Thoracic aorta (tissue), 2 donors: ENCODE data around the gene MAP9. TPM values are rescaled to one million over a fixed set of nuclear protein-coding genes. Genes with fewer than 3 reads are reported as not detected.

Source experiments
- ATAC-seq: fragments of 150-250 bp; one replicate; pipeline ENCODE4 v1.8.0; 2017; ENCODE audit warnings: low read depth; ENCODE audit not compliant: insufficient number of reproducible peaks, low FRiP score
- DNase-seq: peaks from one replicate; pipeline ENCODE4 v3.0.0-alpha.2; 2020; ENCODE audit warnings: low spot score
- H3K27ac ChIP-seq, 2 donors: fragments of 200-600 bp; sonication (generic); 1 replicate in 1 of 2; 2 replicates in 1 of 2; pipeline ENCODE4 v1.5.1; 2016; ENCODE audit warnings: mild to moderate bottlenecking in 2 of 2, moderate library complexity in 2 of 2
- H3K27me3 ChIP-seq: fragments of 200-600 bp; sonication (generic); replicated peaks from 2 replicates; pipeline ENCODE4 v1.6.0; 2016; ENCODE audit warnings: mild to moderate bottlenecking; ENCODE audit not compliant: insufficient read depth
- H3K36me3 ChIP-seq: fragments of 200-600 bp; sonication (generic); one replicate; pipeline ENCODE4 v1.5.1; 2016
- H3K4me1 ChIP-seq, 2 donors: fragments of 200-600 bp; sonication (generic); 1 replicate in 1 of 2; 2 replicates in 1 of 2; pipeline versions ENCODE4 v1.5.1 to v1.6.0; 2016; ENCODE audit warnings: low read depth in 2 of 2, mild to moderate bottlenecking in 1 of 2; ENCODE audit not compliant: control insufficient read depth in 1 of 2
- H3K4me3 ChIP-seq: fragments of 200-600 bp; sonication (generic); 2 replicates; pipeline ENCODE4 v1.5.1; 2016; ENCODE audit warnings: mild to moderate bottlenecking
- H3K9me3 ChIP-seq: fragments of 200-600 bp; sonication (generic); 2 replicates; pipeline ENCODE4 v1.5.1; 2016
- total RNA-seq, 2 donors: library from RNA; depleted of rRNA; stranded (reverse); fragments of >200 nt; gene quantifications; one replicate each; pipeline versions ENCODE4 v1.1.0 to v1.2.3, GENCODE V29; 2016
- TF ChIP-seq, protein P1 (sequence below): fragments of 200-600 bp; sonication (generic); IDR thresholded peaks from one replicate; pipeline ENCODE4 v1.5.1; 2019; ENCODE audit warnings: antibody characterized with exemption

Gene MAP9
- total RNA-seq, 2 donors from 2014 or later: 12.9 to 22.5 TPM

DNA sequence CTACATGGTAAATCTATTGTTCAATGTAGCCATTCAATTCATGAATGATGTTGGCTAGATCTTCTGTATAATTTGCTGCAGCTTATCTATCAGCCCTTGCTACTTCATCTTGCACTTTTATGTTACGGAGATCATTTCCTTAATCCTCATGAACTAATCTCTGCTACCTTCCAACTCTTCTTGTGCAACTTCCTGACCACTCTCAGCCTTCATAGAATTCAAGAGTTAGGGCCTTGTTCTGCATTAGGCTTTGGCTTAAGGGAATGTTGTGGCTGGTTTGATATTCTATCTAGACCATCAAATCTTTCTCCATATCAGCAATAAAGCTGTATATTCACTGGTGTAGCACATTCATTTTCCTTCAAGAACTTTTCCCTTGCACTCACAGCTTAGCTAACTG lies 36.7 kb upstream of the MAP9 start:
- TF ChIP-seq, protein P1, sequence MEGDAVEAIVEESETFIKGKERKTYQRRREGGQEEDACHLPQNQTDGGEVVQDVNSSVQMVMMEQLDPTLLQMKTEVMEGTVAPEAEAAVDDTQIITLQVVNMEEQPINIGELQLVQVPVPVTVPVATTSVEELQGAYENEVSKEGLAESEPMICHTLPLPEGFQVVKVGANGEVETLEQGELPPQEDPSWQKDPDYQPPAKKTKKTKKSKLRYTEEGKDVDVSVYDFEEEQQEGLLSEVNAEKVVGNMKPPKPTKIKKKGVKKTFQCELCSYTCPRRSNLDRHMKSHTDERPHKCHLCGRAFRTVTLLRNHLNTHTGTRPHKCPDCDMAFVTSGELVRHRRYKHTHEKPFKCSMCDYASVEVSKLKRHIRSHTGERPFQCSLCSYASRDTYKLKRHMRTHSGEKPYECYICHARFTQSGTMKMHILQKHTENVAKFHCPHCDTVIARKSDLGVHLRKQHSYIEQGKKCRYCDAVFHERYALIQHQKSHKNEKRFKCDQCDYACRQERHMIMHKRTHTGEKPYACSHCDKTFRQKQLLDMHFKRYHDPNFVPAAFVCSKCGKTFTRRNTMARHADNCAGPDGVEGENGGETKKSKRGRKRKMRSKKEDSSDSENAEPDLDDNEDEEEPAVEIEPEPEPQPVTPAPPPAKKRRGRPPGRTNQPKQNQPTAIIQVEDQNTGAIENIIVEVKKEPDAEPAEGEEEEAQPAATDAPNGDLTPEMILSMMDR: no peak
- Histone ChIP-seq H3K4me1 (no peaks in the 10 kb centered on the region), H3K27me3 (no peaks in the 10 kb centered on the region), H3K4me3 (no peak overlapping the region), H3K9me3 (no peaks in the 10 kb centered on the region), H3K36me3 (no peaks in the 10 kb centered on the region), H3K27ac (no peak overlapping the region)
- DNase-seq (no peak), ATAC-seq (no peak)

DNA sequence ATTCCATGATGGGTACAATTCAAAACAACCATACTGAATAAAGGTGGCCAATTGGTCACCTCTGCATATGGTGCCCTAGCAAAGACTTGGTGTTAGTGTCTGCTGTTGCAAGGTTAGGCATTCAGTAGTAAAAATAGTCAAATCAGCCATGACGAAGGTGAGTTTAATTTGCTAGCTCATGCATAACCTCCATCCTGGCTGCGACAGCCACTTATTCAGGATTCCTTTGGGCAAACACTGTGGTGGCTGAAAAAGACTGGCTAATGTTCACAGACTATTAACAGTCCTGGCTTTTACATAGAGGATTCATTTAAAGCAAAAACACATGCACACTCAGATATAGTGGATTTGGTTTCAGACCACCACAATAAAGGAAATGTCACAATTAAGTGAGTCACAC lies 34.8 kb upstream of the MAP9 start:
- Histone ChIP-seq H3K27me3 (no peaks in the 10 kb centered on the region), H3K4me1 (peaks cover 0 to 12% of the 10 kb centered on the region in 2 donors), H3K4me3 (no peak overlapping the region), H3K9me3 (no peaks in the 10 kb centered on the region), H3K27ac (no peak overlapping the region), H3K36me3 (no peaks in the 10 kb centered on the region)
- no peak for ATAC-seq
- no peak for DNase-seq
- TF ChIP-seq, protein P1: no peak

DNA sequence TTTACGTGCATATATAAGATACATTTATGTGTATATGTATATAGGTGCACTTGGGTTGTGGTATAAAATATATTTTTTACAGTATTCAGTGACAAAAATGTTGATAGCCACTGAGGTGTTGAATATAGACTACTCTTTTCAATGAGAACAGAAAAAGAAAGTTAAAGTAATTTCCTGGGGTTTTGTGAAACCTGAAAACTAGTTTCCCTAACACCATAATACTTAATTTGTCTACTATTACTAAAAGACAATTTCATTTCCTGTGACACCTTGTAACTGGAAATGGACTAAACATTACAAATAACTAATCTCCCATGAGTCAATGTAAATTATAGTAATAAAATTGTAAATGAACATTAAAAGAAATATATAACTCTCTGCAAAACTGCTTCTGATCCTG lies 32.0 kb upstream of the MAP9 start:
- peaks cover 0 to 28% of the 10 kb centered on the region in 2 donors for H3K4me1 ChIP-seq
- no peak for ATAC-seq
- TF ChIP-seq, protein P1: no peak
- H3K36me3 ChIP-seq: no peaks in the 10 kb centered on the region
- H3K27ac ChIP-seq: no peak overlapping the region
- H3K27me3 ChIP-seq: no peaks in the 10 kb centered on the region
- H3K4me3 ChIP-seq: no peak overlapping the region
- no peak for DNase-seq
- no peaks in the 10 kb centered on the region for H3K9me3 ChIP-seq

DNA sequence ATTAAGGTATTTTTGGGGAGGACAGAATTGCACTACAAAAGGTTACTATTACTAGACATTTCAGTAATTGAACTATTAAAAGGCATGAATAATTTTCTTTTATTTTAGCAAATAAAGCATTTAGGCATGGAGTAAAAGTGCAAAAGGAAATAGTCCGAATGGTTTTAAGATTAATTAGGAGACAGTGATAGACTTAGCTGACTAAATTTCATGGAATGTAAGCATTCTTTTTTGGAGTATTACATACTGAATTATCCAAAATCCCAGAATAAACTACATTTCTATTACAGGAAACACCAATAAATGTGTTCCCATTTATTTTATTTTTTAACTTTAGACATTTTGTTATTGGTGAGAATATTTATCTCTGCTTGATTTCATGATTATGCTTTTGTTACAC lies 30.7 kb upstream of the MAP9 start:
- TF ChIP-seq, protein P1: no peak
- DNase-seq (no peak), ATAC-seq (no peak)
- Histone ChIP-seq H3K4me3 (no peak overlapping the region), H3K4me1 (peaks cover 0 to 28% of the 10 kb centered on the region in 2 donors), H3K27me3 (no peaks in the 10 kb centered on the region), H3K36me3 (no peaks in the 10 kb centered on the region), H3K9me3 (no peaks in the 10 kb centered on the region), H3K27ac (no peak overlapping the region)

DNA sequence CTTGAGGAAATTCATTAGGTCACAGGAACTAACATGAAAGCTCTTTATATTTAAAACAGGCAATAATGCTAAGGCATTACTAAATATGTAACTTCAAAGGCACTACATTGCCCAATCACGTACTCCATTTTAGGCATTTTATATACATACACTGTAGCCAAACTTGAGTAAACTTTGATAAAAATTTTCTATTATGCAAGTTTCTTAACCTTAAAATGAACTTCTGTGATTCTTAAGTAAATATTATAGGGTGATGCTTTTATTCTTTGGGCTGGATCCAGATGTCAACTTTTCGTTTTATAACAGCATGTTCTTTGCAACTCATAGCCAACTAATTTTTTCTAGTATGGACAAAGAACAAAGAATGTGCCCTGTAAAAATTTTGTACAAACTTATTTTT lies 28.3 kb upstream of the MAP9 start:
- Histone ChIP-seq H3K27ac (no peak overlapping the region), H3K4me1 (peaks cover 0 to 28% of the 10 kb centered on the region in 2 donors), H3K36me3 (no peaks in the 10 kb centered on the region), H3K9me3 (no peaks in the 10 kb centered on the region), H3K27me3 (no peaks in the 10 kb centered on the region), H3K4me3 (no peak overlapping the region)
- TF ChIP-seq, protein P1: no peak
- no peak for ATAC-seq
- DNase-seq: no peak
